Activated naive CD8-positive, alpha-beta T cell treated with anti-CD3 and anti-CD28 coated beads, Interleukin-2, amount 10 ng/mL, durations not matched to agents 7 days and 5 days (primary cell): Measurements from ENCODE around the gene MS4A14. TPM values are rescaled to one million over a fixed set of nuclear protein-coding genes. Genes with fewer than 3 reads are reported as not detected.
"Not testable (repeated sequence)": the region's sequence is repeated elsewhere in the genome, so short reads cannot be mapped to it uniquely, and the experiment has no call there.

Experiments
- ATAC-seq: fragments of 150-1000 bp; cut with Tn5 transposase; one replicate; pipeline ENCODE4 v1.10.0; 2021; ENCODE audit warnings: low read depth, moderate library complexity
- POLR2A ChIA-PET: fragments of 350-600 bp; sonication (Branson Sonifier 250); formaldehyde crosslinking; loops from one replicate; lab custom pipeline; 2021; ENCODE audit warnings: antibody characterized with exemption; lab: Charles Lee
- DNase-seq: peaks from one replicate; pipeline ENCODE4 v3.0.0; 2021
- H3K27ac Mint-ChIP-seq: one replicate; pipeline ENCODE4 v1.8.0; 2022; ENCODE audit warnings: mild to moderate bottlenecking, mixed read lengths
- H3K27me3 Mint-ChIP-seq: one replicate; pipeline ENCODE4 v1.8.0; 2022; ENCODE audit warnings: mild to moderate bottlenecking, moderate library complexity, mixed read lengths
- H3K36me3 Mint-ChIP-seq: one replicate; pipeline ENCODE4 v1.8.0; 2021; ENCODE audit warnings: mild to moderate bottlenecking, mixed read lengths
- H3K4me1 Mint-ChIP-seq: one replicate; pipeline ENCODE4 v1.8.0; 2021; ENCODE audit warnings: mixed read lengths
- H3K4me3 Mint-ChIP-seq: one replicate; pipeline ENCODE4 v1.8.0; 2022; ENCODE audit warnings: mild to moderate bottlenecking, moderate library complexity, mixed read lengths
- H3K9me3 Mint-ChIP-seq: one replicate; pipeline ENCODE4 v1.8.0; 2021; ENCODE audit warnings: mixed read lengths
- total RNA-seq, 2 experiments: library from RNA; stranded (reverse); gene quantifications; one replicate each; pipeline ENCODE4 v1.2.3, GENCODE V29; 2021

The MS4A14 gene
- total RNA-seq, 2 experiments from 2014 or later, result 0.11 TPM; not detected in 1

- Mint-ChIP-seq H3K27ac (no peak overlapping the region), H3K36me3 (no peaks in the 10 kb centered on the region), H3K4me1 (no peaks in the 10 kb centered on the region), H3K27me3 (no peaks in the 10 kb centered on the region), H3K9me3 (no peaks in the 10 kb centered on the region), H3K4me3 (no peak overlapping the region)
- POLR2A ChIA-PET, result no interaction called here
- no peak for DNase-seq
- ATAC-seq, result no peak
Measured at GRCh38 chr11:60422609-60423008, 26.4 kb downstream of the MS4A14 start.

- Mint-ChIP-seq H3K4me3 (no peak overlapping the region), H3K27ac (no peak overlapping the region), H3K36me3 (no peaks in the 10 kb centered on the region), H3K27me3 (peaks cover 12% of the 10 kb centered on the region), H3K4me1 (no peaks in the 10 kb centered on the region), H3K9me3 (no peaks in the 10 kb centered on the region)
- no peak for DNase-seq
- no peak for ATAC-seq
- POLR2A ChIA-PET, result no interaction called here
Measured at GRCh38 chr11:60428517-60428916, 32.3 kb downstream of the MS4A14 start.

- H3K27ac Mint-ChIP-seq, result no peak within 1 kb of the TSS
- H3K9me3 Mint-ChIP-seq, result no peaks in the 10 kb centered on the region
Measured at GRCh38 chr11:60429272-60429671, 33.0 kb downstream of the MS4A14 start, which contains the start of gene MS4A5. MS4A5 (plus strand) TSS chr11:60429572; CDS start chr11:60429675, 103 bp downstream.

GRCh38 chr11:60431251-60431650, 35.0 kb downstream of the MS4A14 start:
- Mint-ChIP-seq H3K27me3 (peaks cover 12% of the 10 kb centered on the region), H3K27ac (no peak overlapping the region), H3K9me3 (no peaks in the 10 kb centered on the region), H3K36me3 (no peaks in the 10 kb centered on the region), H3K4me3 (no peak overlapping the region), H3K4me1 (no peaks in the 10 kb centered on the region)
- no peak for DNase-seq
- POLR2A ChIA-PET, result no interaction called here
- no peak for ATAC-seq

More at GRCh38 chr11:60429272-60429671, 33.0 kb downstream of the MS4A14 start, which contains the start of gene MS4A5:
- Mint-ChIP-seq H3K27me3 (peaks cover 12% of the 10 kb centered on the region), H3K4me1 (no peaks in the 10 kb centered on the region), H3K4me3 (no peak within 1 kb of the TSS), H3K36me3 (no peaks in the 10 kb centered on the region)
- no peak for DNase-seq
- no peak for ATAC-seq
- POLR2A ChIA-PET, result no interaction called here

- POLR2A ChIA-PET, result no interaction called here
- ATAC-seq (no peak), DNase-seq (no peak)
- H3K36me3 Mint-ChIP-seq, result no peaks in the 10 kb centered on the region
- H3K27ac Mint-ChIP-seq, result no peak overlapping the region
- peaks cover 12% of the 10 kb centered on the region for H3K27me3 Mint-ChIP-seq
- H3K9me3 Mint-ChIP-seq, result no peaks in the 10 kb centered on the region
- H3K4me1 Mint-ChIP-seq, result no peaks in the 10 kb centered on the region
- H3K4me3 Mint-ChIP-seq, result no peak overlapping the region
Measured at GRCh38 chr11:60433401-60433800, 37.1 kb downstream of the MS4A14 start.

GRCh38 chr11:60447070-60447469, 50.8 kb downstream of the MS4A14 start:
- POLR2A ChIA-PET, result no interaction called here
- Mint-ChIP-seq H3K36me3 (no peaks in the 10 kb centered on the region), H3K27ac (no peak overlapping the region)

GRCh38 chr11:60447846-60448245, 51.6 kb downstream of the MS4A14 start:
- H3K4me3 Mint-ChIP-seq, result no peak overlapping the region
- H3K36me3 Mint-ChIP-seq, result no peaks in the 10 kb centered on the region
- peaks cover 4% of the 10 kb centered on the region for H3K9me3 Mint-ChIP-seq
- no peak overlapping the region for H3K27ac Mint-ChIP-seq
- ATAC-seq, result no peak
- DNase-seq, result no peak
- no peaks in the 10 kb centered on the region for H3K27me3 Mint-ChIP-seq
- H3K4me1 Mint-ChIP-seq, result peaks cover 8% of the 10 kb centered on the region
- POLR2A ChIA-PET, result no interaction called here

More at GRCh38 chr11:60447070-60447469, 50.8 kb downstream of the MS4A14 start:
- no peaks in the 10 kb centered on the region for H3K27me3 Mint-ChIP-seq
- peaks cover 8% of the 10 kb centered on the region for H3K4me1 Mint-ChIP-seq
- DNase-seq (no peak), ATAC-seq (no peak)
- peaks cover 4% of the 10 kb centered on the region for H3K9me3 Mint-ChIP-seq
- no peak overlapping the region for H3K4me3 Mint-ChIP-seq

GRCh38 chr11:60451185-60451584, 54.9 kb downstream of the MS4A14 start:
- DNase-seq, H3K4me1 Mint-ChIP-seq, H3K27me3 Mint-ChIP-seq, H3K4me3 Mint-ChIP-seq, H3K9me3 Mint-ChIP-seq, ATAC-seq, H3K36me3 Mint-ChIP-seq, H3K27ac Mint-ChIP-seq, POLR2A ChIA-PET: not testable (repeated sequence)

GRCh38 chr11:60454212-60454611, 58.0 kb downstream of the MS4A14 start:
- DNase-seq (no peak), ATAC-seq (no peak)
- POLR2A ChIA-PET, result no interaction called here
- Mint-ChIP-seq H3K9me3 (peaks cover 4% of the 10 kb centered on the region), H3K4me3 (no peak overlapping the region), H3K36me3 (no peaks in the 10 kb centered on the region), H3K4me1 (no peaks in the 10 kb centered on the region), H3K27me3 (peaks cover 6% of the 10 kb centered on the region), H3K27ac (no peak overlapping the region)

- POLR2A ChIA-PET, result no interaction called here
- DNase-seq, result no peak
- no peak for ATAC-seq
Measured at GRCh38 chr11:60455531-60456042, 59.3 kb downstream of the MS4A14 start, which contains the start of gene MS4A1. MS4A1 (plus strand) TSS chr11:60455847; CDS start chr11:60462375, 6,528 bp downstream.

GRCh38 chr11:60457576-60457975, 61.3 kb downstream of the MS4A14 start:
- no peaks in the 10 kb centered on the region for H3K4me1 Mint-ChIP-seq
- POLR2A ChIA-PET, result no interaction called here
- peaks cover 6% of the 10 kb centered on the region for H3K27me3 Mint-ChIP-seq

More at GRCh38 chr11:60455531-60456042, 59.3 kb downstream of the MS4A14 start, which contains the start of gene MS4A1:
- no peak within 1 kb of the TSS for H3K27ac Mint-ChIP-seq
- H3K4me3 Mint-ChIP-seq, result no peak within 1 kb of the TSS
- no peaks in the 10 kb centered on the region for H3K9me3 Mint-ChIP-seq
- H3K27me3 Mint-ChIP-seq, result peaks cover 6% of the 10 kb centered on the region
- no peaks in the 10 kb centered on the region for H3K4me1 Mint-ChIP-seq
- no peaks in the 10 kb centered on the region for H3K36me3 Mint-ChIP-seq

GRCh38 chr11:60459345-60459744, 63.1 kb downstream of the MS4A14 start:
- no peak for ATAC-seq
- Mint-ChIP-seq H3K36me3 (no peaks in the 10 kb centered on the region), H3K27ac (no peak overlapping the region)

More at GRCh38 chr11:60457576-60457975, 61.3 kb downstream of the MS4A14 start:
- DNase-seq (no peak), ATAC-seq (no peak)
- no peaks in the 10 kb centered on the region for H3K36me3 Mint-ChIP-seq
- no peaks in the 10 kb centered on the region for H3K9me3 Mint-ChIP-seq
- H3K4me3 Mint-ChIP-seq, result no peak overlapping the region
- H3K27ac Mint-ChIP-seq, result no peak overlapping the region

More at GRCh38 chr11:60459345-60459744, 63.1 kb downstream of the MS4A14 start:
- no peaks in the 10 kb centered on the region for H3K9me3 Mint-ChIP-seq
- peaks cover 12% of the 10 kb centered on the region for H3K27me3 Mint-ChIP-seq
- no peak overlapping the region for H3K4me3 Mint-ChIP-seq
- H3K4me1 Mint-ChIP-seq, result peaks cover 1% of the 10 kb centered on the region
- no peak for DNase-seq
- POLR2A ChIA-PET, result no interaction called here
